Measurements from ENCODE around the gene HORMAD2.
"Not testable (repeated sequence)": the region's sequence is repeated elsewhere in the genome, so short reads cannot be mapped to it uniquely, and the experiment has no call there.

Gene HORMAD2

GRCh38 chr22:30057375-30057774 lies 22.9 kb upstream of the HORMAD2 start:
- DNase-seq, result no peak

- DNase-seq, result not testable (repeated sequence)
These were observed 20.8 kb upstream of the HORMAD2 start for GRCh38 chr22:30059346-30060020.

GRCh38 chr22:30061094-30061493 lies 19.2 kb upstream of the HORMAD2 start:
- not testable (repeated sequence) for DNase-seq

- DNase-seq, result no peak
These were observed 18.0 kb upstream of the HORMAD2 start for GRCh38 chr22:30062259-30062658.

GRCh38 chr22:30062950-30063349 lies 17.3 kb upstream of the HORMAD2 start:
- DNase-seq, result no peak

GRCh38 chr22:30064172-30064571 lies 16.1 kb upstream of the HORMAD2 start:
- DNase-seq, result no peak

- no peak for DNase-seq
These were observed 6.5 kb upstream of the HORMAD2 start for GRCh38 chr22:30073743-30074142.

GRCh38 chr22:30074147-30074546 lies 6.1 kb upstream of the HORMAD2 start:
- no peak for DNase-seq

- no peak for DNase-seq
These were observed 5.3 kb upstream of the HORMAD2 start for GRCh38 chr22:30074994-30075393.

- DNase-seq, result no peak
These were observed 2.9 kb upstream of the HORMAD2 start for GRCh38 chr22:30077279-30077880.

GRCh38 chr22:30078320-30079311 lies 1.6 kb upstream of the HORMAD2 start:
- DNase-seq, result no peak

GRCh38 chr22:30080805-30081204 lies 541 bp downstream of the HORMAD2 start:
- no peak for DNase-seq

- no peak for DNase-seq
These were observed 6.2 kb downstream of the HORMAD2 start for GRCh38 chr22:30086496-30086895.

- DNase-seq, result not testable (repeated sequence)
These were observed 6.8 kb downstream of the HORMAD2 start for GRCh38 chr22:30087037-30087436.

GRCh38 chr22:30087611-30088010 lies 7.3 kb downstream of the HORMAD2 start:
- DNase-seq, result no peak

- no peak for DNase-seq
These were observed 8.2 kb downstream of the HORMAD2 start for GRCh38 chr22:30088468-30088867.

- DNase-seq, result no peak
These were observed 9.4 kb downstream of the HORMAD2 start for GRCh38 chr22:30089655-30089974.

GRCh38 chr22:30092686-30093085 lies 12.4 kb downstream of the HORMAD2 start:
- DNase-seq, result no peak

GRCh38 chr22:30094804-30095203 lies 14.5 kb downstream of the HORMAD2 start:
- DNase-seq, result no peak

- no peak for DNase-seq
These were observed 17.6 kb downstream of the HORMAD2 start for GRCh38 chr22:30097861-30098260.

GRCh38 chr22:30100770-30101169 lies 20.5 kb downstream of the HORMAD2 start:
- not testable (repeated sequence) for DNase-seq

GRCh38 chr22:30104501-30105156 lies 24.4 kb downstream of the HORMAD2 start:
- DNase-seq, result no peak

GRCh38 chr22:30105483-30105882 lies 25.2 kb downstream of the HORMAD2 start:
- DNase-seq, result no peak

All from NCI-H748 treated with DMSO at 0.1 percent for 48 hours (cell line).